Measurements from ENCODE around the gene COL18A1. TPM values are rescaled to one million over a fixed set of nuclear protein-coding genes. Genes with fewer than 3 reads are reported as not detected.

COL18A1 gene
- polyA plus RNA-seq, 3 donors = 0.80 to 4.1 (median 1.1) TPM

- DNase-seq = no peak
- no peak overlapping the region for H3K27ac Mint-ChIP-seq
- Histone ChIP-seq H3K4me3 (replicated peaks in 1 of 3; ENCODE audit: low read depth in 2 of 3, low read length in 3 of 3) (no peak overlapping the region), H3K27me3 (ENCODE audit: control insufficient read depth in 2 of 2, insufficient read depth in 2 of 2, low read length in 2 of 2) (no peaks in the 10 kb centered on the region), H2AFZ (ENCODE audit: insufficient read depth, low read depth, low read length, poor library complexity, severe bottlenecking) (no peak overlapping the region), H3K9me3 (replicated peaks in 1 of 2; ENCODE audit: control insufficient read depth in 1 of 2, insufficient read depth in 1 of 2, low read length in 2 of 2) (no peaks in the 10 kb centered on the region), H3K27ac (ENCODE audit: low read depth in 1 of 2, low read length in 2 of 2) (no peak overlapping the region), H3K4me2 (replicated peaks; ENCODE audit: extremely low read depth, low read length, poor library complexity, severe bottlenecking) (no peak overlapping the region), H3K79me2 (ENCODE audit: insufficient read depth, low read length) (no peaks in the 10 kb centered on the region), H4K20me1 (ENCODE audit: insufficient read depth, low read length) (no peaks in the 10 kb centered on the region), H3K36me3 (replicated peaks in 1 of 2; ENCODE audit: control insufficient read depth in 1 of 2, insufficient read depth in 2 of 2, low read length in 2 of 2) (no peaks in the 10 kb centered on the region), H3K4me1 (ENCODE audit: control insufficient read depth in 1 of 2, insufficient read depth in 2 of 2, low read length in 2 of 2) (no peaks in the 10 kb centered on the region), H3K9ac (ENCODE audit: insufficient read depth, low read length, poor library complexity, severe bottlenecking) (no peak overlapping the region)
- no peak overlapping the region for H3K4me3 Mint-ChIP-seq
- no peak for TF ChIP-seq CTCF (IDR thresholded peaks at IDR 0.05)
- WGBS (ENCODE audit: insufficient coverage) = 100% methylated on average over 3 of the region's 7 CpGs
- no peaks in the 10 kb centered on the region for H3K36me3 Mint-ChIP-seq
- H3K9me3 Mint-ChIP-seq = peaks cover 0 to 3% (median 0%) of the 10 kb centered on the region in 7 donors
- no peaks in the 10 kb centered on the region for H3K4me1 Mint-ChIP-seq
- intact Hi-C loops (cut with micrococcal nuclease) = no loop called here
- H3K27me3 Mint-ChIP-seq (ENCODE audit: low read depth in 3 of 3) = peaks cover 0 to 12% (median 3%) of the 10 kb centered on the region in 3 donors
These were observed 65.1 kb downstream of the COL18A1 start for GRCh38 chr21:45470087-45470515.

GRCh38 chr21:45470773-45471524 lies 66.0 kb downstream of the COL18A1 start:
- DNase-seq = no peak
- Histone ChIP-seq H3K27ac (ENCODE audit: low read depth in 1 of 2, low read length in 2 of 2) (no peak overlapping the region), H3K4me3 (replicated peaks in 1 of 3; ENCODE audit: low read depth in 2 of 3, low read length in 3 of 3) (no peak overlapping the region), H3K27me3 (ENCODE audit: control insufficient read depth in 2 of 2, insufficient read depth in 2 of 2, low read length in 2 of 2) (no peaks in the 10 kb centered on the region), H3K79me2 (ENCODE audit: insufficient read depth, low read length) (no peaks in the 10 kb centered on the region), H4K20me1 (ENCODE audit: insufficient read depth, low read length) (no peaks in the 10 kb centered on the region), H2AFZ (ENCODE audit: insufficient read depth, low read depth, low read length, poor library complexity, severe bottlenecking) (no peak overlapping the region), H3K4me2 (replicated peaks; ENCODE audit: extremely low read depth, low read length, poor library complexity, severe bottlenecking) (no peak overlapping the region), H3K9ac (ENCODE audit: insufficient read depth, low read length, poor library complexity, severe bottlenecking) (no peak overlapping the region), H3K9me3 (replicated peaks in 1 of 2; ENCODE audit: control insufficient read depth in 1 of 2, insufficient read depth in 1 of 2, low read length in 2 of 2) (no peaks in the 10 kb centered on the region), H3K36me3 (replicated peaks in 1 of 2; ENCODE audit: control insufficient read depth in 1 of 2, insufficient read depth in 2 of 2, low read length in 2 of 2) (no peaks in the 10 kb centered on the region), H3K4me1 (ENCODE audit: control insufficient read depth in 1 of 2, insufficient read depth in 2 of 2, low read length in 2 of 2) (no peaks in the 10 kb centered on the region)
- Mint-ChIP-seq H3K27ac (peak overlapping the region in 1 of 7 donors; percentile 33), H3K27me3 (ENCODE audit: low read depth in 3 of 3) (peaks cover 0 to 6% (median 2%) of the 10 kb centered on the region in 3 donors), H3K9me3 (peaks cover 0 to 3% (median 0%) of the 10 kb centered on the region in 7 donors), H3K4me1 (no peaks in the 10 kb centered on the region), H3K36me3 (no peaks in the 10 kb centered on the region), H3K4me3 (no peak overlapping the region)
- WGBS (ENCODE audit: insufficient coverage) = 91% methylated on average over 28 of the region's 28 CpGs
- intact Hi-C loops (cut with micrococcal nuclease) = no loop called here
- no peak for TF ChIP-seq CTCF (IDR thresholded peaks at IDR 0.05)

Measured in CD14-positive monocyte (primary cell).